Osteoblast (primary cell): ENCODE measurements around the gene IFNAR1. TPM values are rescaled to one million over a fixed set of nuclear protein-coding genes. Genes with fewer than 3 reads are reported as not detected.

Experiments used
- DNase-seq: peaks from one replicate; pipeline ENCODE4 v3.0.0; 2011; ENCODE audit warnings: low spot score, mixed read lengths; ENCODE audit not compliant: insufficient read length; ENCODE audit errors: missing footprints
- H2AFZ ChIP-seq: 2 replicates; pipeline ENCODE4 v1.6.0; 2011; ENCODE audit warnings: mild to moderate bottlenecking, low read length
- H3K27ac ChIP-seq: 2 replicates; pipeline ENCODE4 v1.5.1; 2011; ENCODE audit warnings: mild to moderate bottlenecking, low read depth, low read length, moderate library complexity
- H3K27me3 ChIP-seq: 2 replicates; pipeline ENCODE4 v1.6.0; 2012; ENCODE audit warnings: mild to moderate bottlenecking, control low read depth, inconsistent platforms, low read length, moderate library complexity; ENCODE audit not compliant: insufficient read depth
- H3K36me3 ChIP-seq: 2 replicates; pipeline ENCODE4 v1.5.1; 2011; ENCODE audit warnings: mild to moderate bottlenecking, low read length, control low read depth, moderate library complexity; ENCODE audit not compliant: insufficient read depth
- H3K4me1 ChIP-seq: 2 replicates; pipeline ENCODE4 v1.5.1; 2011; ENCODE audit warnings: mild to moderate bottlenecking, low read length, control low read depth, moderate library complexity; ENCODE audit not compliant: insufficient read depth
- H3K4me2 ChIP-seq: 2 replicates; pipeline ENCODE4 v1.6.0; 2011; ENCODE audit warnings: mild to moderate bottlenecking, low read length; ENCODE audit not compliant: insufficient read depth
- H3K4me3 ChIP-seq: fragments of 200-600 bp; sonication (generic); 3 replicates; pipeline ENCODE4 v1.5.1; 2012; ENCODE audit warnings: mild to moderate bottlenecking, low read length, inconsistent platforms; ENCODE audit not compliant: insufficient read depth
- H3K79me2 ChIP-seq: 2 replicates; pipeline ENCODE4 v1.6.0; 2012; ENCODE audit warnings: mild to moderate bottlenecking, low read length, control low read depth, inconsistent platforms; ENCODE audit not compliant: insufficient read depth
- H3K9me3 ChIP-seq: 2 replicates; pipeline ENCODE4 v1.5.1; 2011; ENCODE audit warnings: low read depth, low read length, control low read depth
- H4K20me1 ChIP-seq: 2 replicates; pipeline ENCODE4 v1.6.0; 2012; ENCODE audit warnings: mild to moderate bottlenecking, low read length, control low read depth; ENCODE audit not compliant: insufficient read depth
- CTCF ChIP-seq: IDR thresholded peaks from 2 replicates; pipeline ENCODE4 v1.5.1; 2011; ENCODE audit warnings: mild to moderate bottlenecking, low read depth, low read length, moderate library complexity; ENCODE audit errors: extremely low read depth
- total RNA-seq: library from RNA; depleted of rRNA; stranded (reverse); fragments of >200 nt; gene quantifications from 2 replicates; pipeline ENCODE4 v1.2.3, GENCODE V29; 2012

IFNAR1 gene
- total RNA-seq, 1 donor: 26.1 TPM

GRCh38 chr21:33305938-33306337 is 18.8 kb upstream of the IFNAR1 start:
- no peak for TF ChIP-seq CTCF
- H3K36me3 ChIP-seq: no peaks in the 10 kb centered on the region
- no peaks in the 10 kb centered on the region for H3K79me2 ChIP-seq
- peaks cover 4% of the 10 kb centered on the region for H3K27me3 ChIP-seq
- no peaks in the 10 kb centered on the region for H4K20me1 ChIP-seq
- H3K4me1 ChIP-seq: no peaks in the 10 kb centered on the region
- no peak overlapping the region for H3K4me2 ChIP-seq
- H3K4me3 ChIP-seq: no peak overlapping the region
- no peak overlapping the region for H2AFZ ChIP-seq
- no peak overlapping the region for H3K27ac ChIP-seq
- H3K9me3 ChIP-seq: no peaks in the 10 kb centered on the region
- DNase-seq: no peak

- no peaks in the 10 kb centered on the region for H3K4me1 ChIP-seq
- H3K79me2 ChIP-seq: no peaks in the 10 kb centered on the region
- H3K27me3 ChIP-seq: peaks cover 4% of the 10 kb centered on the region
- no peaks in the 10 kb centered on the region for H3K36me3 ChIP-seq
- no peaks in the 10 kb centered on the region for H4K20me1 ChIP-seq
- H3K4me3 ChIP-seq: no peak overlapping the region
- no peak for TF ChIP-seq CTCF
- no peak overlapping the region for H3K27ac ChIP-seq
- H2AFZ ChIP-seq: no peak overlapping the region
- no peak for DNase-seq
- H3K9me3 ChIP-seq: no peaks in the 10 kb centered on the region
- no peak overlapping the region for H3K4me2 ChIP-seq
Observed at GRCh38 chr21:33308586-33309490, 15.9 kb upstream of the IFNAR1 start.

GRCh38 chr21:33309778-33310177 is 15.0 kb upstream of the IFNAR1 start:
- no peaks in the 10 kb centered on the region for H3K36me3 ChIP-seq
- H3K27me3 ChIP-seq: peaks cover 7% of the 10 kb centered on the region
- no peak for DNase-seq
- no peak overlapping the region for H3K4me2 ChIP-seq
- H3K4me3 ChIP-seq: no peak overlapping the region
- TF ChIP-seq CTCF: no peak
- no peak overlapping the region for H3K27ac ChIP-seq
- H2AFZ ChIP-seq: no peak overlapping the region
- no peaks in the 10 kb centered on the region for H3K9me3 ChIP-seq
- H3K79me2 ChIP-seq: no peaks in the 10 kb centered on the region
- H4K20me1 ChIP-seq: no peaks in the 10 kb centered on the region
- H3K4me1 ChIP-seq: no peaks in the 10 kb centered on the region

DNA sequence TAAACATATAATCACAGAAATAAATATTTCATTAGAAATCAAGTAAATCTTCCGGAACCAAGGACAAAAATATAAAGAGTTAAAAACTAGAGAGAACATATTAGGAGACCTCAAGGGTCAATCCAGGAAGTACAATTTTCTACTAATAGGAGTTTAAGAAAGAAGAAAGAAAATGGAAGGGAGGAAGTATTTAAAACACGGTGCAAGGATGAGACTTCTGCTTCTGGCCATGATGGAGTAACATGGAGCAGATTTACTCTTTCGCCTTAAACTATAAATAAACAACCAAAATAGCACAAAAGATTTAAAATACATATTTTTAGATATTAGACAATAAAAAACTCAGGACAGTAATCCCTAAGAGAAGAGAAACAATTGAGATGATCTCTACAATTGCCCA is 12.6 kb upstream of the IFNAR1 start:
- no peaks in the 10 kb centered on the region for H3K79me2 ChIP-seq
- H3K27ac ChIP-seq: no peak overlapping the region
- H4K20me1 ChIP-seq: no peaks in the 10 kb centered on the region
- no peaks in the 10 kb centered on the region for H3K36me3 ChIP-seq
- no peak overlapping the region for H3K4me2 ChIP-seq
- no peak overlapping the region for H2AFZ ChIP-seq
- no peak for DNase-seq
- peaks cover 29% of the 10 kb centered on the region for H3K27me3 ChIP-seq
- no peaks in the 10 kb centered on the region for H3K4me1 ChIP-seq
- no peaks in the 10 kb centered on the region for H3K9me3 ChIP-seq
- no peak for TF ChIP-seq CTCF
- H3K4me3 ChIP-seq: no peak overlapping the region
